HG03108 (cell line): Measurements from ENCODE around the gene ATXN10.

Experiments used
- ATAC-seq: cut with Tn5 transposase; IDR thresholded peaks from one replicate; pipeline ENCODE4 v1.9.1; 2021; ENCODE audit warnings: moderate library complexity; ENCODE audit not compliant: unreplicated experiment

The ATXN10 gene

DNA sequence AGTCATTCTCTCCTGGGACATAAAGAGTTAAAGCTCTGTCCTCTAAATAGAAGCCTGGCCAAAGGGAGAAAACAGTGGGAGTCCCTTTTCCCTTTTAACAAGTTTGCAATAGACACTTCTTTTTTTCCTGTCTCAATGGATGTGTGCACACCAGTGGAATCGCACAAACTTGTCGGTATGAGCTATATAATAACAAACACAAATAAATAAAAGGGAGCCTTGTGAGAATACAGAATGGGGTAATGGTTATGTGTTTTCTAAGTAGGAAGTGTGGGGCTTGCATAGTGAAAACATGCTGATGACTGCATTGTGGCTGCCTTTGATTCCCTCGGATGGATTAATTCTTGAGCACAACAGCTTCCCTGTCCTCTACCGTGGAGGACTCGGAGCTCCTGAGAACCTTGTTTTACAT is 173.4 kb downstream of the ATXN10 start:
- no peak for ATAC-seq

DNA sequence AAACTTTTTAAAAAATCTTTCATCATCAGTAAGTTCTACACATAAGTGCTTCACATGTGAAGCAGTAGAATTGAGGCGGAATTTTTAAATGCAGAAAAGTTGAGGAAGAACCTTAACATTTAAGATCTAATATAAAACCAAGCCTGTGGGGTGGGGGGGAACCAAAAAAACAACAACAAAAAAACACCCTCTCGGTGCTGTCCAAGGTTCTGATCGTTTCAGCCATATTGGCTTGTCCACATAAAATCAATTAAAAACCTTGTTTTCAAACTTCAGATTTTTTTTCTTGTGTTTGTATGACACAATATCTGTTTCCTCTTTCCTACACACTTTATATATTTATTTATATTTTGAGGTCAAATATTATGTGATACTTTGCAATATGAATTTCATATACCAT is 175.3 kb downstream of the ATXN10 start:
- no peak for ATAC-seq

DNA sequence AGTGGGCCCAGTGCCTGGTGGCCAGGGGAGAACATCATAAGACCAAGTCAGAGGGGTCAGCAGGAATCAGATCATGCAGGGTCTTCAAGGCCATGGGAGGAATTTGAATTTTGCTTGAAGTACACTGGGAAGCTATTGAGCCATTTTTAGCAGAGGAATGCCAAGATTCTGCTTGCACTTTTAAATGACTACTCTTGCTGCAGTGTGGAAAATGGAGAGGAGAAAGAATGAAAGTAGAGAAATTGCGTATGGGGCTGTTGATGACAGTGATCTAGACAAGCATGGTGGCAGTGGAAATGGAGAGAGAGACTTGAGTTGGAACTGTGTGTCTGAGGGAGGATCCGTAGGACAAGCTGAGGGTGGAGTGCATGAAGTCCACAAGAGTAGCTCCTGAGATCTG is 177.3 kb downstream of the ATXN10 start:
- ATAC-seq = no peak

- no peak for ATAC-seq
These were observed 181.2 kb downstream of the ATXN10 start for GRCh38 chr22:45852826-45853225.

DNA sequence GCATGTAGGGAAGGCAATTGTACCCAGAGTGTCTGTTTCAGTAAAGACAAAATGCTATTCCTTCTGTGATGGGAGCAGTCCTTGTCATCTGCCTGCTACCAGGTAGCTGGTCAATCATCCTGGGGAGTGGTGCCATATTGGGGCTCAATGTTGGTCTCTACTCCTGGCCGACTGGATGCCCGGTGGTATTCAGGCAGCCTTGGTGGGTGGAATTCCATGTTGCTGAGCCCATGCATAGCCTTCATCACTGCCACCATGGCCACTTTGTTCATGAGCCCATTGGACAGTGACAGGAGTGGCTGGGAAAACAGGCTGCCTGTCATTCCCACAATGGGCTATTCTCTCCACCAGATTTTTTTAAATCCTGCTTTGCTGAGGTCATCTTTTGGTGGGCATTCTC is 184.3 kb downstream of the ATXN10 start:
- ATAC-seq = no peak

GRCh38 chr22:45857519-45857918 is 185.9 kb downstream of the ATXN10 start:
- no peak for ATAC-seq

- ATAC-seq = no peak
These were observed 187.9 kb downstream of the ATXN10 start for GRCh38 chr22:45859231-45860161.

- no peak for ATAC-seq
These were observed 188.6 kb downstream of the ATXN10 start for GRCh38 chr22:45860201-45860600.

DNA sequence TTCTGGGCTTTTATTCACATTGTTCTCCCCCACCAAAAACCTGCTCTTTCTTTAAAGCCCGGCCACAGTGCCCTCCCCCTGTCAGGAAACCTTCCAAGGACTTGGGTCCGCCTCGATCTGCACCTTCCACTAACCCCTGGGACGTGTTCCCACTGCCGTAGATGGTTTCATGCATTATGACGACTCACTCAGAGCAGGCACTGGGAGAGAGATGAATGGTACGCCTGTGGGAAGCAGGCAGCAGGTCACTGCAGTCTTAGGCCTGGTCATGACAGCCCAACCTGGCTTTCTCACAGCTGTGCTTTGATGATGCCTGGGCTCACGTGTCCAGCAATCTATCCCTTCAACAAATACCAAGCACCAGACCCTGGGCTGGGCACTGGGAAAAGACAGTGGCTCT is 189.6 kb downstream of the ATXN10 start:
- ATAC-seq = no peak

- no peak for ATAC-seq
These were observed 192.5 kb downstream of the ATXN10 start for GRCh38 chr22:45863981-45864751.

GRCh38 chr22:45864959-45865476 is 193.4 kb downstream of the ATXN10 start:
- no peak for ATAC-seq

GRCh38 chr22:45865561-45866125 is 194.0 kb downstream of the ATXN10 start:
- ATAC-seq = no peak

DNA sequence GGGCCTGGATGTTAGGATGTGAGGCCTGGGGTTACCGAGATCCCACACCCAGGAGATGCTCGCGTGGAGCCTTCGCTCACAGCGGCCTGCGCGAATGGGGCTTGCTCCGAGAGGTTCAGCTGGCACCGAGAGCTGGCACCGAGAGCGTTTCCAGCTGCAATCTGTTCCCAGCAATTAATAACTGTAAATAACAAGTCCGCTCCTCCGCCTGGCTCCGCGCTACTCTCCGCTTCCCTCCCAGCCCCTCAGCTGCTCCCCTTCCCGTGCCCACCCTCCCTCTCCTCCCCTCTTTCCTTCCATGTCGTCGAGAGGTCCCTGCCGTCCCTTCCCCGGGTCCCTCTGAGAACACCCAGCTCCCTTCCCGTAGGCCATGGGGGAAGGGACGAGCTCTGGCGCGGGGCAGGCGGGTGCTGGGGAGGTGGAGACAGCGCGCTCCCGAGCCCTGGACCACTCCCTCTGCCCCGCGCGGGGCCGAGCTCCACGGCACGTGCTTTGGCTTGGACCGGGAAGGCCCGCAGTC is 194.6 kb downstream of the ATXN10 start:
- no peak for ATAC-seq

DNA sequence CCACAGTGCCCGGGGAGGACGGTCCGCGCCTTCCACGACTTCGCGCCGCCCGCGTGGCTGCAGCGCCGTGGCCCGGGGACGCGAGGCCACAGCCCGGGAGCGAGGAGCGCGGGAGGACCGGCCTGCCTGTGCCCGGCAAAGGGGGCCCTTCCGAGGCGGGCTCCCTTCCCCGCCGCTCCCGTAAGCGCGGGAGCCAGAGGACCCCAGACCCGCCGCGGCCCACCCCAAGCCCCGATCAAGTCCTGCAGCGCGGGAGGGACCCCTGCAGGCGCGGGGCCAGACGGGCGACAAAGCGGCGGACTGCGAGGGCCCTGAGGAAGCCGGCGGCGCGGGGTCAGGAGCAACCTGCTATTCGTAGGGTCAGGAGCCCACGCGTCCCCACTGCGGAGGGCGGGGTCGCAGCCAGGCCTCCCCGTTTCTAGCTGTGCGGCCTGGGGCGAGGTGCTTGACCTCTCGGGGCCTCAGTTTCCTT is 195.0 kb downstream of the ATXN10 start:
- ATAC-seq = no peak

GRCh38 chr22:45867118-45867905 is 195.7 kb downstream of the ATXN10 start:
- ATAC-seq = no peak

- no peak for ATAC-seq
These were observed 196.4 kb downstream of the ATXN10 start for GRCh38 chr22:45867906-45868555.

- ATAC-seq = no peak
These were observed 197.1 kb downstream of the ATXN10 start for GRCh38 chr22:45868571-45869339.

- no peak for ATAC-seq
These were observed 197.8 kb downstream of the ATXN10 start for GRCh38 chr22:45869340-45869847.

- ATAC-seq = no peak
These were observed 198.4 kb downstream of the ATXN10 start for GRCh38 chr22:45870011-45870410.
